Fibroblast of mammary gland (primary cell): Measurements from ENCODE around the gene HAT1.
"Not testable (repeated sequence)": the region's sequence is repeated elsewhere in the genome, so short reads cannot be mapped to it uniquely, and the experiment has no call there.

Experiments used
- DNase-seq: peaks from one replicate; pipeline ENCODE4 v3.0.0-alpha.2; 2010; ENCODE audit warnings: low read depth
- H3K4me3 ChIP-seq: 2 replicates; pipeline ENCODE4 v1.5.1; 2011; ENCODE audit warnings: low read depth, mild to moderate bottlenecking, low read length, moderate library complexity; ENCODE audit not compliant: control insufficient read depth
- CTCF ChIP-seq: conservative IDR thresholded peaks from 2 replicates; pipeline ENCODE4 v1.5.1; 2011; ENCODE audit warnings: low read depth, low read length, inconsistent platforms; ENCODE audit not compliant: control insufficient read depth, insufficient read depth

The HAT1 gene

GRCh38 chr2:171979103-171979502 is 56.8 kb downstream of the HAT1 start:
- no peak for TF ChIP-seq CTCF
- H3K4me3 ChIP-seq = no peak overlapping the region
- DNase-seq = no peak

- H3K4me3 ChIP-seq, DNase-seq: not testable (repeated sequence)
These were observed 61.7 kb downstream of the HAT1 start for GRCh38 chr2:171983924-171984323.

GRCh38 chr2:171985076-171985475 is 62.8 kb downstream of the HAT1 start:
- TF ChIP-seq CTCF = no peak
- DNase-seq = no peak
- no peak overlapping the region for H3K4me3 ChIP-seq

GRCh38 chr2:171986778-171987177 is 64.5 kb downstream of the HAT1 start:
- H3K4me3 ChIP-seq = no peak overlapping the region
- DNase-seq = no peak
- no peak for TF ChIP-seq CTCF

GRCh38 chr2:171991027-171991426 is 68.8 kb downstream of the HAT1 start:
- no peak overlapping the region for H3K4me3 ChIP-seq
- DNase-seq = no peak
- TF ChIP-seq CTCF = no peak

GRCh38 chr2:171995586-171995985 is 73.3 kb downstream of the HAT1 start:
- no peak for DNase-seq
- H3K4me3 ChIP-seq = no peak overlapping the region
- no peak for TF ChIP-seq CTCF

- DNase-seq = no peak
- no peak for TF ChIP-seq CTCF
- H3K4me3 ChIP-seq = no peak overlapping the region
These were observed 73.8 kb downstream of the HAT1 start for GRCh38 chr2:171996021-171996420.

- DNase-seq, H3K4me3 ChIP-seq: not testable (repeated sequence)
These were observed 74.8 kb downstream of the HAT1 start for GRCh38 chr2:171997031-171997430.
